Erythroblast (primary cell): ENCODE results near the gene C7orf25.

ENCODE experiments used
- GATA1 ChIP-seq: IDR thresholded peaks from 2 replicates; pipeline ENCODE4 v1.6.1; 2011; ENCODE audit warnings: low read depth, mild to moderate bottlenecking, control low read depth, low read length, moderate library complexity
- POLR2A ChIP-seq: IDR thresholded peaks from 2 replicates; pipeline ENCODE4 v1.6.1; 2011; ENCODE audit warnings: mild to moderate bottlenecking, low read length

- no peak for TF ChIP-seq POLR2A
- no peak for TF ChIP-seq GATA1
Measured at GRCh38 chr7:42868480-42868879, 43.4 kb downstream of the C7orf25 start.
